Suprapubic skin (tissue), 4 donors: ENCODE results near the gene WNT16.

Experiments
- CTCF ChIP-seq, 2 donors: fragments of 200-600 bp in 1 of 2; fragments of 450-650 bp in 1 of 2; sonication (generic) in 1 of 2; IDR thresholded peaks; one replicate each; pipeline ENCODE4 v1.5.1; 2016 to 2019; ENCODE audit warnings: antibody characterized with exemption in 2 of 2, mild to moderate bottlenecking in 1 of 2, moderate library complexity in 1 of 2
- EP300 ChIP-seq: sonication (generic); formaldehyde crosslinking; IDR thresholded peaks from one replicate; pipeline ENCODE4 v1.6.1; 2017; ENCODE audit warnings: antibody characterized with exemption
- POLR2A ChIP-seq, 2 donors: fragments of 450-650 bp; IDR thresholded peaks; one replicate each; pipeline ENCODE4 v1.6.1; 2017; ENCODE audit warnings: antibody characterized with exemption in 2 of 2, mild to moderate bottlenecking in 2 of 2, moderate library complexity in 2 of 2
- POLR2AphosphoS5 ChIP-seq, 3 donors: sonication (generic); formaldehyde crosslinking; IDR thresholded peaks; one replicate each; pipeline ENCODE4 v1.6.1; 2017; ENCODE audit warnings: antibody characterized with exemption in 3 of 3

DNA sequence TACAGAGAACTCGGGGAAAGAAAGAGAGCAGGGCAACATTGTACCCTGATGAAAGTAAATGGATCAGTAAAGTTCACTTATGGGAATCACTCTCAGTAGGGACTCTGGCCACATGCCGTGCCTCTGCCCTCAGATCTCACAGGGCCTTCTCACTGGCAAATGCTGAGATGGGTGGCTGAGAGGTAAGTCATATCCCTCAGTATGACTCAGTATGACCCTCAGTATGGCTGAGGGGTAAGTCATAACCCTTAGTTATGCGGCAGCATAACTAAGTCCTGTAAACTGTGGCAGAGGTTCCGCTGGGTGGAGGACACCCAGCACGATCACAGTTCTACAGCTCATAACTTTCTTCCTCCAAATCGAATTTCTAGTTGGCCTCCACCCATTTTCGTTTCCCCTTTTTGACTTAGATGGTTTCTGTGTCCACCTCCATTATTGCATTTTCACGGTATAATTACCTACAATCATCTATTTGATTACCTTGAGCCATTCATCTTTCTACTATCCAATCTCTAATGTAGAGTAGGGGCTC is 26.5 kb upstream of the WNT16 start:
- no peak for TF ChIP-seq POLR2A (IDR thresholded peaks at IDR 0.05)
- no peak for TF ChIP-seq CTCF (IDR thresholded peaks at IDR 0.05)
- no peak for TF ChIP-seq POLR2AphosphoS5 (IDR thresholded peaks at IDR 0.05)
- TF ChIP-seq EP300 = no peak
